ENCODE measurements around the gene WDR26.

- no peak for TF ChIP-seq CTCF (IDR thresholded peaks at IDR 0.05)
- TF ChIP-seq POLR2AphosphoS5 (IDR thresholded peaks at IDR 0.05), result no peak
- TF ChIP-seq POLR2A (IDR thresholded peaks at IDR 0.05), result no peak
Observed at GRCh38 chr1:224411766-224412165, 22.8 kb downstream of the WDR26 start.

All from breast epithelium (tissue), 3 donors.